Suprapubic skin (tissue), 3 donors: Measurements from ENCODE around the gene ACOT12.

Experiments used
- CTCF ChIP-seq, 2 donors: fragments of 200-600 bp in 1 of 2; fragments of 450-650 bp in 1 of 2; sonication (generic) in 1 of 2; IDR thresholded peaks; one replicate each; pipeline ENCODE4 v1.5.1; 2016 to 2019; ENCODE audit warnings: antibody characterized with exemption in 2 of 2, mild to moderate bottlenecking in 1 of 2, moderate library complexity in 1 of 2
- POLR2A ChIP-seq, 2 donors: fragments of 450-650 bp; IDR thresholded peaks; one replicate each; pipeline ENCODE4 v1.6.1; 2017; ENCODE audit warnings: antibody characterized with exemption in 2 of 2, mild to moderate bottlenecking in 2 of 2, moderate library complexity in 2 of 2

GRCh38 chr5:81428446-81428845, 34.5 kb upstream of the ACOT12 start:
- TF ChIP-seq CTCF (IDR thresholded peaks at IDR 0.05) (no peak), POLR2A (IDR thresholded peaks at IDR 0.05) (no peak)
